HepG2 (cell line): ENCODE data around the gene LSM2. TPM values are rescaled to one million over a fixed set of nuclear protein-coding genes. Genes with fewer than 3 reads are reported as not detected.

Source experiments
- CREB1 ChIP-seq, 2 experiments: fragments of 450-650 bp in 1 of 2; IDR thresholded peaks; 2 replicates each; pipeline ENCODE4 v1.6.1; 2016 to 2017; ENCODE audit warnings: control low read depth in 1 of 2, mild to moderate bottlenecking in 1 of 2, missing compliant biosample characterization in 1 of 2, missing genetic modification characterization in 1 of 2
- FOXP4 ChIP-seq: sonication (generic); formaldehyde crosslinking; IDR thresholded peaks from 2 replicates; pipeline ENCODE4 v1.4.0; 2020; ENCODE audit warnings: missing genetic modification reagents
- HNRNPL ChIP-seq: fragments of 200-400 bp; formaldehyde crosslinking; IDR thresholded peaks from 2 replicates; pipeline ENCODE4 v1.6.1; 2017; ENCODE audit warnings: mild to moderate bottlenecking, low read depth, low read length
- NFIB ChIP-seq: sonication (generic); formaldehyde crosslinking; IDR thresholded peaks from 2 replicates; pipeline ENCODE4 v1.9.0; 2021; ENCODE audit warnings: missing genetic modification reagents, mild to moderate bottlenecking, borderline replicate concordance
- POLR2A ChIP-seq, 2 experiments: IDR thresholded peaks; 2 replicates each; pipeline ENCODE4 v1.6.1; 2011; ENCODE audit warnings: low read depth in 2 of 2, low read length in 2 of 2, mild to moderate bottlenecking in 1 of 2, moderate library complexity in 1 of 2; ENCODE audit not compliant: insufficient read depth in 1 of 2
- SALL2 ChIP-seq: sonication (generic); formaldehyde crosslinking; IDR thresholded peaks from 2 replicates; pipeline ENCODE4 v1.8.1; 2023; ENCODE audit warnings: mild to moderate bottlenecking, missing genetic modification reagents, inconsistent platforms
- SIX4 ChIP-seq: sonication (generic); formaldehyde crosslinking; IDR thresholded peaks from 2 replicates; pipeline ENCODE4 v1.4.0; 2020; ENCODE audit warnings: missing genetic modification reagents
- STAG1 ChIP-seq: sonication (generic); formaldehyde crosslinking; IDR thresholded peaks from 2 replicates; pipeline ENCODE4 v1.4.0; 2020; ENCODE audit warnings: missing genetic modification reagents
- USF2 ChIP-seq, 2 experiments: sonication (generic) in 1 of 2; formaldehyde crosslinking in 1 of 2; IDR thresholded peaks; 2 replicates each; pipeline versions ENCODE4 v1.5.1 to v1.6.1; 2011 to 2020; ENCODE audit warnings: borderline replicate concordance in 1 of 2, low read depth in 1 of 2, low read length in 1 of 2, mild to moderate bottlenecking in 1 of 2, missing genetic modification reagents in 1 of 2, moderate library complexity in 1 of 2
- XRCC5 ChIP-seq: fragments of 200-400 bp; formaldehyde crosslinking; optimal IDR thresholded peaks from 2 replicates; pipeline ENCODE3; 2017; ENCODE audit warnings: mild to moderate bottlenecking, low read length
- ZNF296 ChIP-seq: sonication (generic); formaldehyde crosslinking; conservative IDR thresholded peaks from 2 replicates; pipeline ENCODE4 v1.5.0; 2020; ENCODE audit warnings: mild to moderate bottlenecking, missing genetic modification reagents
- ZNF484 ChIP-seq: sonication (generic); formaldehyde crosslinking; IDR thresholded peaks from 2 replicates; pipeline ENCODE4 v1.5.1; 2020; ENCODE audit warnings: mild to moderate bottlenecking, low read depth, missing genetic modification reagents, borderline replicate concordance
- ZNF550 ChIP-seq: sonication (generic); formaldehyde crosslinking; IDR thresholded peaks from 2 replicates; pipeline ENCODE4 v1.4.0; 2020; ENCODE audit warnings: mild to moderate bottlenecking, missing genetic modification reagents, borderline replicate concordance
- polyA plus RNA-seq, 8 experiments: library from polyadenylated mRNA; depleted of rRNA in 3 of 8; stranded (reverse) in 7 of 8; unstranded in 1 of 8; fragments of >200 nt; fragmentation: Illumina TruSeq in 4 of 8; extraction: Trizol in 4 of 8; gene quantifications; 2 replicates each; pipeline versions ENCODE4 v1.2.1 to v1.2.3, GENCODE V29; 2011 to 2016; ENCODE audit warnings: low read depth in 4 of 8, missing spikeins in 1 of 8, mixed read lengths in 1 of 8; ENCODE audit not compliant: insufficient read depth in 1 of 8
- total RNA-seq, 5 experiments: library from RNA; depleted of rRNA; stranded (reverse); fragments of >200 nt; fragmentation: Illumina TruSeq; extraction: Trizol; gene quantifications; 2 replicates each; pipeline ENCODE4 v1.2.3, GENCODE V29; 2016; ENCODE audit warnings: low read depth in 1 of 5
- TF ChIP-seq, protein P1 (sequence below): sonication (generic); formaldehyde crosslinking; IDR thresholded peaks from 2 replicates; pipeline ENCODE4 v1.4.0; 2020; ENCODE audit warnings: missing genetic modification reagents; ENCODE audit errors: not compliant biosample characterization
- TF ChIP-seq, protein P2 (sequence below): IDR thresholded peaks from 2 replicates; pipeline ENCODE4 v1.6.1; 2018; ENCODE audit warnings: missing genetic modification reagents, mild to moderate bottlenecking, missing compliant biosample characterization
- TF ChIP-seq, protein P3 (sequence below): sonication (generic); formaldehyde crosslinking; IDR thresholded peaks from 2 replicates; pipeline ENCODE4 v1.4.0; 2020; ENCODE audit warnings: missing genetic modification reagents, borderline replicate concordance
- TF ChIP-seq, protein P4 (sequence below): sonication (generic); formaldehyde crosslinking; IDR thresholded peaks from 2 replicates; pipeline ENCODE4 v1.5.1; 2020; ENCODE audit warnings: mild to moderate bottlenecking, moderate library complexity, missing genetic modification reagents

Gene LSM2
- total and polyA plus RNA-seq, 2 of the 13 experiments (the other 11 are each of a cell fraction or from before 2014, with no cell fraction given) = 69.4 to 90.5 TPM

- peak; percentile 91 for TF ChIP-seq STAG1 (CRISPR knock-in tag)
- TF ChIP-seq, protein P1, sequence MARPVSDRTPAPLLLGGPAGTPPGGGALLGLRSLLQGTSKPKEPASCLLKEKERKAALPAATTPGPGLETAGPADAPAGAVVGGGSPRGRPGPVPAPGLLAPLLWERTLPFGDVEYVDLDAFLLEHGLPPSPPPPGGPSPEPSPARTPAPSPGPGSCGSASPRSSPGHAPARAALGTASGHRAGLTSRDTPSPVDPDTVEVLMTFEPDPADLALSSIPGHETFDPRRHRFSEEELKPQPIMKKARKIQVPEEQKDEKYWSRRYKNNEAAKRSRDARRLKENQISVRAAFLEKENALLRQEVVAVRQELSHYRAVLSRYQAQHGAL (CRISPR knock-in tag) = no peak
- no peak for TF ChIP-seq SIX4 (CRISPR knock-in tag)
- TF ChIP-seq ZNF484 = no peak
- no peak for TF ChIP-seq ZNF550 (CRISPR knock-in tag)
- no peak for TF ChIP-seq POLR2A (IDR thresholded peaks at IDR 0.05; ENCODE audit: insufficient read depth in 1 of 2, low read depth in 2 of 2, low read length in 2 of 2)
- TF ChIP-seq, protein P2, sequence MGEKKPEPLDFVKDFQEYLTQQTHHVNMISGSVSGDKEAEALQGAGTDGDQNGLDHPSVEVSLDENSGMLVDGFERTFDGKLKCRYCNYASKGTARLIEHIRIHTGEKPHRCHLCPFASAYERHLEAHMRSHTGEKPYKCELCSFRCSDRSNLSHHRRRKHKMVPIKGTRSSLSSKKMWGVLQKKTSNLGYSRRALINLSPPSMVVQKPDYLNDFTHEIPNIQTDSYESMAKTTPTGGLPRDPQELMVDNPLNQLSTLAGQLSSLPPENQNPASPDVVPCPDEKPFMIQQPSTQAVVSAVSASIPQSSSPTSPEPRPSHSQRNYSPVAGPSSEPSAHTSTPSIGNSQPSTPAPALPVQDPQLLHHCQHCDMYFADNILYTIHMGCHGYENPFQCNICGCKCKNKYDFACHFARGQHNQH (CRISPR knock-in tag) = peak; percentile 87
- TF ChIP-seq XRCC5 = peak; percentile 79
- TF ChIP-seq, protein P3, sequence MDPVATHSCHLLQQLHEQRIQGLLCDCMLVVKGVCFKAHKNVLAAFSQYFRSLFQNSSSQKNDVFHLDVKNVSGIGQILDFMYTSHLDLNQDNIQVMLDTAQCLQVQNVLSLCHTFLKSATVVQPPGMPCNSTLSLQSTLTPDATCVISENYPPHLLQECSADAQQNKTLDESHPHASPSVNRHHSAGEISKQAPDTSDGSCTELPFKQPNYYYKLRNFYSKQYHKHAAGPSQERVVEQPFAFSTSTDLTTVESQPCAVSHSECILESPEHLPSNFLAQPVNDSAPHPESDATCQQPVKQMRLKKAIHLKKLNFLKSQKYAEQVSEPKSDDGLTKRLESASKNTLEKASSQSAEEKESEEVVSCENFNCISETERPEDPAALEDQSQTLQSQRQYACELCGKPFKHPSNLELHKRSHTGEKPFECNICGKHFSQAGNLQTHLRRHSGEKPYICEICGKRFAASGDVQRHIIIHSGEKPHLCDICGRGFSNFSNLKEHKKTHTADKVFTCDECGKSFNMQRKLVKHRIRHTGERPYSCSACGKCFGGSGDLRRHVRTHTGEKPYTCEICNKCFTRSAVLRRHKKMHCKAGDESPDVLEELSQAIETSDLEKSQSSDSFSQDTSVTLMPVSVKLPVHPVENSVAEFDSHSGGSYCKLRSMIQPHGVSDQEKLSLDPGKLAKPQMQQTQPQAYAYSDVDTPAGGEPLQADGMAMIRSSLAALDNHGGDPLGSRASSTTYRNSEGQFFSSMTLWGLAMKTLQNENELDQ (CRISPR knock-in tag) = no peak
- no peak for TF ChIP-seq USF2 (IDR thresholded peaks at IDR 0.05; ENCODE audit: low read depth, low read length)
- TF ChIP-seq USF2 (CRISPR knock-in tag; IDR thresholded peaks at IDR 0.05; ENCODE audit: borderline replicate concordance) = no peak; the same call in 1 of the 2 replicates
- no peak for TF ChIP-seq NFIB (CRISPR knock-in tag)
- TF ChIP-seq FOXP4 (CRISPR knock-in tag) = 0 out of 2 replicates have a peak, but pooled peaks have one; percentile 19
- no peak for TF ChIP-seq CREB1 (IDR thresholded peaks at IDR 0.05)
- TF ChIP-seq CREB1 (CRISPR knock-in tag; IDR thresholded peaks at IDR 0.05) = no peak
- TF ChIP-seq SALL2 (CRISPR knock-in tag) = no peak
- no peak for TF ChIP-seq ZNF296 (CRISPR knock-in tag)
- no peak for TF ChIP-seq HNRNPL
- TF ChIP-seq, protein P4, sequence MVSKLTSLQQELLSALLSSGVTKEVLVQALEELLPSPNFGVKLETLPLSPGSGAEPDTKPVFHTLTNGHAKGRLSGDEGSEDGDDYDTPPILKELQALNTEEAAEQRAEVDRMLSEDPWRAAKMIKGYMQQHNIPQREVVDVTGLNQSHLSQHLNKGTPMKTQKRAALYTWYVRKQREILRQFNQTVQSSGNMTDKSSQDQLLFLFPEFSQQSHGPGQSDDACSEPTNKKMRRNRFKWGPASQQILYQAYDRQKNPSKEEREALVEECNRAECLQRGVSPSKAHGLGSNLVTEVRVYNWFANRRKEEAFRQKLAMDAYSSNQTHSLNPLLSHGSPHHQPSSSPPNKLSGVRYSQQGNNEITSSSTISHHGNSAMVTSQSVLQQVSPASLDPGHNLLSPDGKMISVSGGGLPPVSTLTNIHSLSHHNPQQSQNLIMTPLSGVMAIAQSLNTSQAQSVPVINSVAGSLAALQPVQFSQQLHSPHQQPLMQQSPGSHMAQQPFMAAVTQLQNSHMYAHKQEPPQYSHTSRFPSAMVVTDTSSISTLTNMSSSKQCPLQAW (CRISPR knock-in tag) = 0 out of 2 replicates have a peak, but pooled peaks have one; percentile 48
These were observed 36.9 kb downstream of the LSM2 start (continued) for GRCh38 chr6:31769684-31770371.
